ENCODE results near the gene RBBP6.

Gene RBBP6

GRCh38 chr16:24524855-24525677, 14.3 kb upstream of the RBBP6 start:
- DNase-seq (ENCODE audit: extremely low read depth, insufficient read length), result no peak
- H3K27me3 ChIP-seq (replicated peaks; ENCODE audit: control insufficient read depth, insufficient read depth, low read length), result no peaks in the 10 kb centered on the region
- TF ChIP-seq, protein P1, sequence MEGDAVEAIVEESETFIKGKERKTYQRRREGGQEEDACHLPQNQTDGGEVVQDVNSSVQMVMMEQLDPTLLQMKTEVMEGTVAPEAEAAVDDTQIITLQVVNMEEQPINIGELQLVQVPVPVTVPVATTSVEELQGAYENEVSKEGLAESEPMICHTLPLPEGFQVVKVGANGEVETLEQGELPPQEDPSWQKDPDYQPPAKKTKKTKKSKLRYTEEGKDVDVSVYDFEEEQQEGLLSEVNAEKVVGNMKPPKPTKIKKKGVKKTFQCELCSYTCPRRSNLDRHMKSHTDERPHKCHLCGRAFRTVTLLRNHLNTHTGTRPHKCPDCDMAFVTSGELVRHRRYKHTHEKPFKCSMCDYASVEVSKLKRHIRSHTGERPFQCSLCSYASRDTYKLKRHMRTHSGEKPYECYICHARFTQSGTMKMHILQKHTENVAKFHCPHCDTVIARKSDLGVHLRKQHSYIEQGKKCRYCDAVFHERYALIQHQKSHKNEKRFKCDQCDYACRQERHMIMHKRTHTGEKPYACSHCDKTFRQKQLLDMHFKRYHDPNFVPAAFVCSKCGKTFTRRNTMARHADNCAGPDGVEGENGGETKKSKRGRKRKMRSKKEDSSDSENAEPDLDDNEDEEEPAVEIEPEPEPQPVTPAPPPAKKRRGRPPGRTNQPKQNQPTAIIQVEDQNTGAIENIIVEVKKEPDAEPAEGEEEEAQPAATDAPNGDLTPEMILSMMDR (IDR thresholded peaks at IDR 0.05; ENCODE audit: insufficient read depth, low read length, poor library complexity, severe bottlenecking), result no peak
- H3K4me3 ChIP-seq (replicated peaks; ENCODE audit: low read depth, low read length), result no peak overlapping the region
- H3K36me3 ChIP-seq (ENCODE audit: control insufficient read depth, insufficient read depth, low read length), result no peaks in the 10 kb centered on the region

- no peak for DNase-seq (ENCODE audit: extremely low read depth, insufficient read length)
- TF ChIP-seq, protein P1 (IDR thresholded peaks at IDR 0.05; ENCODE audit: insufficient read depth, low read length, poor library complexity, severe bottlenecking), result no peak
- H3K4me3 ChIP-seq (replicated peaks; ENCODE audit: low read depth, low read length), result no peak overlapping the region
These were observed 13.3 kb upstream of the RBBP6 start for GRCh38 chr16:24525970-24526559.

GRCh38 chr16:24526701-24527495, 12.5 kb upstream of the RBBP6 start:
- TF ChIP-seq, protein P1 (IDR thresholded peaks at IDR 0.05; ENCODE audit: insufficient read depth, low read length, poor library complexity, severe bottlenecking), result no peak
- DNase-seq (ENCODE audit: extremely low read depth, insufficient read length), result no peak
- no peaks in the 10 kb centered on the region for H3K36me3 ChIP-seq (ENCODE audit: control insufficient read depth, insufficient read depth, low read length)
- no peaks in the 10 kb centered on the region for H3K27me3 ChIP-seq (replicated peaks; ENCODE audit: control insufficient read depth, insufficient read depth, low read length)
- no peak overlapping the region for H3K4me3 ChIP-seq (replicated peaks; ENCODE audit: low read depth, low read length)

More at GRCh38 chr16:24525970-24526559, 13.3 kb upstream of the RBBP6 start:
- no peaks in the 10 kb centered on the region for H3K36me3 ChIP-seq (ENCODE audit: control insufficient read depth, insufficient read depth, low read length)
- no peaks in the 10 kb centered on the region for H3K27me3 ChIP-seq (replicated peaks; ENCODE audit: control insufficient read depth, insufficient read depth, low read length)

GRCh38 chr16:24531166-24531565, 8.2 kb upstream of the RBBP6 start:
- Histone ChIP-seq H3K4me3 (replicated peaks; ENCODE audit: low read depth, low read length) (no peak overlapping the region), H3K27me3 (replicated peaks; ENCODE audit: control insufficient read depth, insufficient read depth, low read length) (no peaks in the 10 kb centered on the region), H3K36me3 (ENCODE audit: control insufficient read depth, insufficient read depth, low read length) (no peaks in the 10 kb centered on the region)
- TF ChIP-seq, protein P1 (IDR thresholded peaks at IDR 0.05; ENCODE audit: insufficient read depth, low read length, poor library complexity, severe bottlenecking), result no peak
- DNase-seq (ENCODE audit: extremely low read depth, insufficient read length), result no peak

GRCh38 chr16:24534620-24535019, 4.7 kb upstream of the RBBP6 start:
- TF ChIP-seq, protein P1 (IDR thresholded peaks at IDR 0.05; ENCODE audit: insufficient read depth, low read length, poor library complexity, severe bottlenecking), result no peak
- no peak overlapping the region for H3K4me3 ChIP-seq (replicated peaks; ENCODE audit: low read depth, low read length)
- no peak for DNase-seq (ENCODE audit: extremely low read depth, insufficient read length)
- no peaks in the 10 kb centered on the region for H3K36me3 ChIP-seq (ENCODE audit: control insufficient read depth, insufficient read depth, low read length)
- no peaks in the 10 kb centered on the region for H3K27me3 ChIP-seq (replicated peaks; ENCODE audit: control insufficient read depth, insufficient read depth, low read length)

Measured in GM06990 (cell line).